ENCODE data around the gene NECAB2.

Gene NECAB2

GRCh38 chr16:83996481-83997252 is 28.6 kb downstream of the NECAB2 start:
- TF ChIP-seq CTCF (IDR thresholded peaks at IDR 0.05), result no peak

DNA sequence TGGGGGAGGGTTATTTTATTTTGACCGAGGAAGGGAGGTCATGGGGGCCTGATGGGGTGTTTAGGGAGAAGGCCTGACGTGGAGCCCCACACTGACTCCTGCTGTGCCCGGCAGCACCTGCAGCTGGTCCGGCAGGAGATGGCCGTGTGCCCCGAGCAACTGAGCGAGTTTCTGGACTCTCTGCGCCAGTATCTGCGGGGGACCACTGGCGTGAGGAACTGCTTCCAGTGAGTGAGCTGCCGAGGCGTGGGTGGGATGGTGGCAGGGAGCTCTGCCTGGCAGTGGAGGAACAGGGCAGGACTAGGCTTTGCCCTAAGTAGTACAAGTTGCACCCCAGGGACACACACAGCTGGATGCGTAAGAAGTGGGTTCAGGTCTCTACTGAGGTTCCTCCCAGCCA is 30.0 kb downstream of the NECAB2 start:
- Histone ChIP-seq H3K4me1 (ENCODE audit: control insufficient read depth in 1 of 2, insufficient read depth in 1 of 2, low read depth in 1 of 2, low read length in 1 of 2) (peaks cover 33% of the 10 kb centered on the region in 2 experiments), H3K36me3 (no peaks in the 10 kb centered on the region), H3K27me3 (peaks cover 56% of the 10 kb centered on the region), H3K9me3 (no peaks in the 10 kb centered on the region), H3K4me3 (ENCODE audit: low read depth in 1 of 2, low read length in 1 of 2) (no peak overlapping the region), H3K27ac (no peak overlapping the region)
- TF ChIP-seq CTCF (IDR thresholded peaks at IDR 0.05), result no peak

More at GRCh38 chr16:83996481-83997252, 28.6 kb downstream of the NECAB2 start:
- Histone ChIP-seq H3K4me1 (ENCODE audit: control insufficient read depth in 1 of 2, insufficient read depth in 1 of 2, low read depth in 1 of 2, low read length in 1 of 2) (peaks cover 38 to 41% of the 10 kb centered on the region in 2 experiments), H3K9me3 (no peaks in the 10 kb centered on the region), H3K4me3 (ENCODE audit: low read depth in 1 of 2, low read length in 1 of 2) (peak overlapping the region in 1 of 2 experiments; percentile 45), H3K36me3 (no peaks in the 10 kb centered on the region), H3K27me3 (peaks cover 42% of the 10 kb centered on the region), H3K27ac (peak overlapping the region; percentile 98)

DNA sequence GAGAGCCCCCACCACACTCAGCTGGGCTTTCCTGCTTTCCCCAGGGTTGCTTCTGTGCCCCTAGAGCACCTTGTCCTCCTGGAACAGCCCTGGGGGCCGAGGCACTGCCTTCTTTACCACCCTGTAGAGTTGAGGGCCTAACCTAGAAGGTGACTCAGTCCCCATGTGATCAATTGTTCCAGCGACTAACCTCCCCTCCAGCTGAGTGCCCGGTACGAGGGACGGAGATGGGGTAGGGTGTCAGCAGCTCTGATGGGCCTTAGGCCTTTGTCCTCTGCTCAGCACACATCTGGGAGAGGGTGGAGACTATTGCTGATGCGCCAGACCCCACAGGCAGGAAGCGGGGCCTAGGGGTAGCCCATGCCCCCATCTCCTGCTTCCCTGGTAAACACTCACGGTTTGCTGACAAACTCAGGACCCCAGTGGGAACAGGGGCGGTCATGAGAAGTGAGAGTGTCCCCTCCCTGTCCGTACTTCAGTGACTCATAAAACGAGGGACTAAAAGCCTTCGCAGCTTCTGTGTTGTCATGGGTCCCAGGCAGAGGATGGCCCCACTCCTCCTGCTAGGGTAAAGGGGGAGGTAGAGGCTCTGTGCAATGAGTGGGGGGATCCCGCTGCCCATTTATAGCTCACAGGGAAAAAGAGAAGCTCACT is 33.1 kb downstream of the NECAB2 start:
- no peaks in the 10 kb centered on the region for H3K36me3 ChIP-seq
- no peaks in the 10 kb centered on the region for H3K9me3 ChIP-seq
- H3K27ac ChIP-seq, result no peak overlapping the region
- no peak overlapping the region for H3K4me3 ChIP-seq (ENCODE audit: low read depth in 1 of 2, low read length in 1 of 2)
- H3K27me3 ChIP-seq, result peaks cover 83% of the 10 kb centered on the region
- TF ChIP-seq CTCF (IDR thresholded peaks at IDR 0.05), result no peak
- H3K4me1 ChIP-seq (ENCODE audit: control insufficient read depth in 1 of 2, insufficient read depth in 1 of 2, low read depth in 1 of 2, low read length in 1 of 2), result peaks cover 3% of the 10 kb centered on the region in 2 experiments

- TF ChIP-seq CTCF (IDR thresholded peaks at IDR 0.05), result no peak
- Histone ChIP-seq H3K4me3 (ENCODE audit: low read depth in 1 of 2, low read length in 1 of 2) (no peak overlapping the region), H3K27ac (no peak overlapping the region), H3K9me3 (no peaks in the 10 kb centered on the region), H3K36me3 (no peaks in the 10 kb centered on the region), H3K27me3 (peaks cover 83% of the 10 kb centered on the region), H3K4me1 (ENCODE audit: control insufficient read depth in 1 of 2, insufficient read depth in 1 of 2, low read depth in 1 of 2, low read length in 1 of 2) (no peaks in the 10 kb centered on the region)
Measured at GRCh38 chr16:84001726-84002125, 33.7 kb downstream of the NECAB2 start.

- no peak overlapping the region for H3K4me3 ChIP-seq (ENCODE audit: low read depth in 1 of 2, low read length in 1 of 2)
- no peak overlapping the region for H3K27ac ChIP-seq
- H3K9me3 ChIP-seq, result no peaks in the 10 kb centered on the region
- TF ChIP-seq CTCF (IDR thresholded peaks at IDR 0.05), result no peak
- H3K4me1 ChIP-seq (ENCODE audit: control insufficient read depth in 1 of 2, insufficient read depth in 1 of 2, low read depth in 1 of 2, low read length in 1 of 2), result no peaks in the 10 kb centered on the region
- peaks cover 84% of the 10 kb centered on the region for H3K27me3 ChIP-seq
- no peaks in the 10 kb centered on the region for H3K36me3 ChIP-seq
Measured at GRCh38 chr16:84003038-84003437, 35.0 kb downstream of the NECAB2 start.

Data from neutrophil (primary cell).